Colonic mucosa (tissue), 4 donors: ENCODE measurements around the gene FKBP5. TPM values are rescaled to one million over a fixed set of nuclear protein-coding genes. Genes with fewer than 3 reads are reported as not detected.

Experiments used
- DNase-seq: peaks from one replicate; pipeline ENCODE4 v3.0.0-alpha.2; 2020
- H3K27ac ChIP-seq: fragments of 200-600 bp; one replicate; pipeline ENCODE4 v1.8.0; 2021
- H3K27me3 ChIP-seq: fragments of 200-600 bp; one replicate; pipeline ENCODE4 v1.8.0; 2021
- H3K36me3 ChIP-seq: fragments of 200-600 bp; one replicate; pipeline ENCODE4 v1.8.0; 2021
- H3K4me1 ChIP-seq: fragments of 200-600 bp; one replicate; pipeline ENCODE4 v1.8.0; 2021; ENCODE audit warnings: mild to moderate bottlenecking
- H3K4me3 ChIP-seq: fragments of 200-600 bp; one replicate; pipeline ENCODE4 v1.8.0; 2021
- H3K9ac ChIP-seq, 2 donors: one replicate each; pipeline ENCODE4 v1.7.0; 2013; ENCODE audit warnings: control low read depth in 2 of 2, low read depth in 2 of 2, low read length in 2 of 2
- H3K9me3 ChIP-seq: fragments of 200-600 bp; one replicate; pipeline ENCODE4 v1.8.0; 2021
- intact Hi-C: fragments of 100-400 bp; cut with DNase I; formaldehyde crosslinking; loops from one replicate; pipeline ENCODE4 v1.14.1; 2022
- total RNA-seq, 2 donors: library from RNA; stranded (reverse); fragmentation: NEBNext Ultra II Directional in 1 of 2; extraction: Animal tissue kit (Norgen Biotek cat#: 25700) in 1 of 2; gene quantifications; one replicate each; pipeline ENCODE4 v1.2.1, GENCODE V29; 2021
- TF ChIP-seq, protein P1 (sequence below): fragments of 200-600 bp; IDR thresholded peaks from one replicate; pipeline ENCODE4 v1.8.0; 2022; ENCODE audit warnings: antibody characterized with exemption, mild to moderate bottlenecking
- donor health status: healthy.
- donor health status: DM: no; HTN: no; CAD: no.
- donor health status: DM: no; HTN: no; CAD: no.

FKBP5 gene
- total RNA-seq, 2 donors from 2014 or later, result 29.1 to 54.7 TPM

DNA sequence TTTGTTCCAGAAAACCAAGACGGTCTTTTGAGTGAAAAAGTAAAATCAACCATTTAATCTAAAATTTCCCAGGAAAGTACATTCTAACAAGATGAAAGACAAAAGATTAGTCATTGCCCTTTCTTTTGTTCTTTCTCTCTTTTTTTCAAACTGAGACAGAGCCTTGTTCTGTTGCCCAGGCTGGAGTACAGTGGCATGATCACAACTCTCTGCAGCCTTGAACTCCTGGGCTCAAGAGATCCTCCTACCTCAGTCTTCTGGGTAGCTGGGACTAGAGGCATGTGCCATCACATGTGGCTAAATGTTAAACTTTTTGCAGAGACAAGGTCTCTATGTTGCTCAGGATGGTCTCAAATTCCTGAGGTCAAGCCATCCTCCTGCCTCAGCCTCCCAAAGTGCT, 75.0 kb downstream of the FKBP5 start:
- Histone ChIP-seq H3K9ac (no peak overlapping the region), H3K27ac (no peak overlapping the region), H3K36me3 (no peaks in the 10 kb centered on the region), H3K9me3 (no peaks in the 10 kb centered on the region), H3K4me1 (no peaks in the 10 kb centered on the region), H3K27me3 (no peaks in the 10 kb centered on the region), H3K4me3 (no peak overlapping the region)
- DNase-seq, result no peak
- intact Hi-C loops, result no loop called here
- TF ChIP-seq, protein P1, sequence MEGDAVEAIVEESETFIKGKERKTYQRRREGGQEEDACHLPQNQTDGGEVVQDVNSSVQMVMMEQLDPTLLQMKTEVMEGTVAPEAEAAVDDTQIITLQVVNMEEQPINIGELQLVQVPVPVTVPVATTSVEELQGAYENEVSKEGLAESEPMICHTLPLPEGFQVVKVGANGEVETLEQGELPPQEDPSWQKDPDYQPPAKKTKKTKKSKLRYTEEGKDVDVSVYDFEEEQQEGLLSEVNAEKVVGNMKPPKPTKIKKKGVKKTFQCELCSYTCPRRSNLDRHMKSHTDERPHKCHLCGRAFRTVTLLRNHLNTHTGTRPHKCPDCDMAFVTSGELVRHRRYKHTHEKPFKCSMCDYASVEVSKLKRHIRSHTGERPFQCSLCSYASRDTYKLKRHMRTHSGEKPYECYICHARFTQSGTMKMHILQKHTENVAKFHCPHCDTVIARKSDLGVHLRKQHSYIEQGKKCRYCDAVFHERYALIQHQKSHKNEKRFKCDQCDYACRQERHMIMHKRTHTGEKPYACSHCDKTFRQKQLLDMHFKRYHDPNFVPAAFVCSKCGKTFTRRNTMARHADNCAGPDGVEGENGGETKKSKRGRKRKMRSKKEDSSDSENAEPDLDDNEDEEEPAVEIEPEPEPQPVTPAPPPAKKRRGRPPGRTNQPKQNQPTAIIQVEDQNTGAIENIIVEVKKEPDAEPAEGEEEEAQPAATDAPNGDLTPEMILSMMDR, result no peak

DNA sequence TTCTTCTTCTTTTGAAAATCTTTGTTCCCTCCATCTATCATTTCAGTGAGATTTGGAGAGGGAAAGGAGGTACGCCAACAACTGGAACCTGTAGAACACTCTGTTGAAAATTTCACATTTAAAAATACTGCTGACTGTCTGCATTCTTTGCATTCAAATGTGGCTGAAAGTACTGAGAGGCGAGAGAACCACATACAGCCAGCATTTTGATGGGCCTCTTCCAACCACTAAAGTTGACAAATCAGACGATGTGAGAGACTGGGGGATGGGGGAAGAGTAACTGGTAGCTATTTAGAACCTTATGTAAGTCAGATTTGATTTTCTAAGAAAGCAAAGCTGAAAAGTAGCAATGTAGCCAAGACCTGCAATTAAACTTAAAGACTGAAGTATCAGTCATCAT, 77.5 kb downstream of the FKBP5 start:
- Histone ChIP-seq H3K36me3 (no peaks in the 10 kb centered on the region), H3K4me1 (no peaks in the 10 kb centered on the region), H3K27me3 (no peaks in the 10 kb centered on the region), H3K9ac (no peak overlapping the region), H3K27ac (no peak overlapping the region), H3K9me3 (no peaks in the 10 kb centered on the region), H3K4me3 (no peak overlapping the region)
- TF ChIP-seq, protein P1, result no peak
- DNase-seq, result no peak
- intact Hi-C loops, result no loop called here

DNA sequence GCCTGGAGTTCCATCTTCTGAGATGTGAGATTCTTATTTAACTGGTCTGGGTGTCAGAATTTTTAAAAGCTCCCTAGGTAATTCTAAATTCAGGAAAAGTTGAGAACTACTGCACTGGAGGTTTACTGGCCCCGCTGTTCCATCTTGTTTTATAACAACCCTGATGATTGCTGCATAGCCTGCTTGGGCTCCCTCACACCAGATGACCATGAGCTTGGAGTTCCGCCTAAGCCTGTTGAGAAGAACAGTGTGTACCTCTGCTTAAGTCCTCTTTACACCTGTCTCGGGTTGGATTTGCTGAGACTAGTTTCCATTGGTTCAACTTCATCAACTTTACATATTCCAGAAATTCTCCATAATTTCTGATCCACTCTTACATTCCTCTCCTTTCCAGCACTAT, 77.9 kb downstream of the FKBP5 start:
- Histone ChIP-seq H3K27me3 (no peaks in the 10 kb centered on the region), H3K4me1 (no peaks in the 10 kb centered on the region), H3K9ac (no peak overlapping the region), H3K36me3 (no peaks in the 10 kb centered on the region), H3K27ac (no peak overlapping the region), H3K9me3 (no peaks in the 10 kb centered on the region), H3K4me3 (no peak overlapping the region)
- TF ChIP-seq, protein P1, result no peak
- no peak for DNase-seq
- intact Hi-C loops, result no loop called here

DNA sequence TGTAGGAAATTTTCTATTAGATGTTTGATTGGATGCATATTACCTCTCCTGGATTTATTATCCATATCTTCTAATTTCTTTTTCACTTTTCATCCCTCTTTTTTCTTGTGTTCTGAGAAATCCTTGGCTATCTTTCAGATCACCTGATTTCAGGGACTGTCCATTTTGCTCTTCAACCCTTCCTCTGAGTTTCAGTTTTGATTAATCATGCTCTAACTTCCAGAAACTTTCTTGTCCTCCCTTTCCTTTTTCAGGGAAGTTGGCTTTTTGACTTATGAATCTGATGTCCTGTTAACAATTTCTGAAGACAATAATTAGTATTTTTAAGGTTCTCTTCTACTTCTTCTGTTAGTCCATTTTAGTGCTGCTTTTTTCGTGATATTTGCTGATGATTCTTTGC, 79.1 kb downstream of the FKBP5 start:
- intact Hi-C loops, result no loop called here
- Histone ChIP-seq H3K4me3 (no peak overlapping the region), H3K9ac (no peak overlapping the region), H3K27me3 (no peaks in the 10 kb centered on the region), H3K36me3 (no peaks in the 10 kb centered on the region), H3K4me1 (no peaks in the 10 kb centered on the region), H3K27ac (no peak overlapping the region), H3K9me3 (no peaks in the 10 kb centered on the region)
- no peak for DNase-seq
- TF ChIP-seq, protein P1, result no peak

DNA sequence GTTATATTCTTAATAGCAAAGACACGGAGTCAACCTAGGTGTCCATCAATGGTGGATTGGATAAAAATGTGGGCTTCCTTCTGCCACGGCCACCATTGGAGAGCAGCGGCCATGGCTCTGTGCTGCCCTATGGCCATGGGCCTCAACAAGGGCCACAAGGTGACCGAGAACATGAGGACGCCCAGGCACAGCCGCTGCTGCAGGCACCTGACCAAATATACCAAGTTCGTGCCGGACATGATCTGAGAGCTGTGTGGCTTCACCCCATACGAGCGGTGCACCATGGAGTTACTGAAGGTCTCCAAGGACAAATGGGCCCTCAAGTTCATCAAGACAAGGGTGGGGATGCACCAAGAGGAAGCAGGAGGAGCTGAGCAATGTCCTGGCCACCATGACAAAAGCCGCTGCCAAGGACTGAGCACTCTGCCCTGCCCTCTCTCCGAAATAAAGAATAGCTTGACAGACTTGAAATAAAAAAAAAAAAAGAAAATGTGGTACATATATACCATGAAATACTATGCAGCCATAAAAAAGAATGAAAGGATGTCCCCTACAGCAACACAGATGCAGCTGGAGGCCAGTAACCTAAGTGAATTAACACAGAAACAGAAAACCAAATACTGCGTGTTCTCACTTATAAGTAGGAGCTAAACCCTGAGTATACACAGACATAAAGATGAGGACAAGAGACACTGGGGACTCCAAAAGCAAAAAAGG, 81.0 kb downstream of the FKBP5 start:
- intact Hi-C loops, result no loop called here

More for the DNA sequence above, 81.0 kb downstream of the FKBP5 start:
- no peaks in the 10 kb centered on the region for H3K9me3 ChIP-seq
- DNase-seq, result no peak
- no peak overlapping the region for H3K4me3 ChIP-seq
- H3K9ac ChIP-seq, result no peak overlapping the region
- TF ChIP-seq, protein P1, result no peak
- H3K36me3 ChIP-seq, result no peaks in the 10 kb centered on the region
- H3K4me1 ChIP-seq, result no peaks in the 10 kb centered on the region
- H3K27ac ChIP-seq, result no peak overlapping the region
- H3K27me3 ChIP-seq, result no peaks in the 10 kb centered on the region
